ENCODE results near the gene PRSS53. TPM values are rescaled to one million over a fixed set of nuclear protein-coding genes. Genes with fewer than 3 reads are reported as not detected.

The PRSS53 gene
- total and polyA plus RNA-seq, 2 donors from 2014 or later = 0.99 to 2.6 TPM

- Histone ChIP-seq H3K36me3 (ENCODE audit: control insufficient read depth in 2 of 3, insufficient read depth in 3 of 3, low read length in 3 of 3) (no peaks in the 10 kb centered on the region), H3K27me3 (ENCODE audit: control insufficient read depth, insufficient read depth, low read length) (no peaks in the 10 kb centered on the region), H3K4me3 (ENCODE audit: low read length in 3 of 3) (no peak overlapping the region), H3K9me3 (ENCODE audit: control insufficient read depth in 2 of 3, insufficient read depth in 1 of 3, low read length in 3 of 3) (no peaks in the 10 kb centered on the region), H3K9ac (ENCODE audit: low read length in 3 of 3) (no peak overlapping the region), H3K4me1 (ENCODE audit: control insufficient read depth in 2 of 3, insufficient read depth in 2 of 3, low read depth in 1 of 3, low read length in 3 of 3) (no peaks in the 10 kb centered on the region), H3K27ac (ENCODE audit: low read depth in 2 of 2, low read length in 2 of 2) (no peak overlapping the region)
- intact Hi-C loops (cut with DNase I) = no loop called here
- DNase-seq (no peak), FAIRE-seq (no peak)
- TF ChIP-seq CTCF (IDR thresholded peaks at IDR 0.05; ENCODE audit: borderline replicate concordance, extremely low read depth, insufficient read depth) = no peak
These were observed 38.3 kb downstream of the PRSS53 start for GRCh38 chr16:31050280-31051030.

- Histone ChIP-seq H3K36me3 (ENCODE audit: control insufficient read depth in 2 of 3, insufficient read depth in 3 of 3, low read length in 3 of 3) (peaks cover 0 to 11% (median 6%) of the 10 kb centered on the region in 3 donors), H3K4me1 (ENCODE audit: control insufficient read depth in 2 of 3, insufficient read depth in 2 of 3, low read depth in 1 of 3, low read length in 3 of 3) (no peaks in the 10 kb centered on the region), H3K27me3 (ENCODE audit: control insufficient read depth, insufficient read depth, low read length) (no peaks in the 10 kb centered on the region), H3K27ac (ENCODE audit: low read depth in 2 of 2, low read length in 2 of 2) (no peak overlapping the region), H3K9ac (ENCODE audit: low read length in 3 of 3) (no peak overlapping the region), H3K4me3 (ENCODE audit: low read length in 3 of 3) (no peak overlapping the region), H3K9me3 (ENCODE audit: control insufficient read depth in 2 of 3, insufficient read depth in 1 of 3, low read length in 3 of 3) (no peaks in the 10 kb centered on the region)
- FAIRE-seq = no peak
- no peak for DNase-seq
- TF ChIP-seq CTCF (IDR thresholded peaks at IDR 0.05; ENCODE audit: borderline replicate concordance, extremely low read depth, insufficient read depth) = no peak
- intact Hi-C loops (cut with DNase I) = no loop called here
These were observed 44.8 kb downstream of the PRSS53 start for GRCh38 chr16:31043898-31044481.

GRCh38 chr16:31043352-31043751 is 45.4 kb downstream of the PRSS53 start:
- Histone ChIP-seq H3K9me3 (ENCODE audit: control insufficient read depth in 2 of 3, insufficient read depth in 1 of 3, low read length in 3 of 3) (no peaks in the 10 kb centered on the region), H3K4me1 (ENCODE audit: control insufficient read depth in 2 of 3, insufficient read depth in 2 of 3, low read depth in 1 of 3, low read length in 3 of 3) (no peaks in the 10 kb centered on the region), H3K4me3 (ENCODE audit: low read length in 3 of 3) (no peak overlapping the region), H3K9ac (ENCODE audit: low read length in 3 of 3) (no peak overlapping the region), H3K27ac (ENCODE audit: low read depth in 2 of 2, low read length in 2 of 2) (no peak overlapping the region), H3K27me3 (ENCODE audit: control insufficient read depth, insufficient read depth, low read length) (no peaks in the 10 kb centered on the region), H3K36me3 (ENCODE audit: control insufficient read depth in 2 of 3, insufficient read depth in 3 of 3, low read length in 3 of 3) (peaks cover 0 to 17% (median 11%) of the 10 kb centered on the region in 3 donors)
- no peak for DNase-seq
- intact Hi-C loops (cut with DNase I) = no loop called here
- no peak for FAIRE-seq
- no peak for TF ChIP-seq CTCF (IDR thresholded peaks at IDR 0.05; ENCODE audit: borderline replicate concordance, extremely low read depth, insufficient read depth)

All from kidney (tissue), 14 donors.